AG09319 (cell line): Measurements from ENCODE around the gene RIT2.
"Not testable (repeated sequence)": the region's sequence is repeated elsewhere in the genome, so short reads cannot be mapped to it uniquely, and the experiment has no call there.

Experiments
- DNase-seq: peaks from one replicate; pipeline ENCODE4 v3.0.0-alpha.2; 2010; ENCODE audit warnings: low read depth; ENCODE audit errors: extremely low read depth
- CTCF ChIP-seq: IDR thresholded peaks from 2 replicates; pipeline ENCODE4 v1.5.1; 2011; ENCODE audit warnings: low read depth, mild to moderate bottlenecking, inconsistent platforms, low read length, moderate library complexity

Gene RIT2

GRCh38 chr18:42807887-42808286 lies 307.6 kb downstream of the RIT2 start:
- DNase-seq = no peak
- no peak for TF ChIP-seq CTCF

- TF ChIP-seq CTCF = no peak
Measured at GRCh38 chr18:42801706-42802105, 313.8 kb downstream of the RIT2 start.

DNA sequence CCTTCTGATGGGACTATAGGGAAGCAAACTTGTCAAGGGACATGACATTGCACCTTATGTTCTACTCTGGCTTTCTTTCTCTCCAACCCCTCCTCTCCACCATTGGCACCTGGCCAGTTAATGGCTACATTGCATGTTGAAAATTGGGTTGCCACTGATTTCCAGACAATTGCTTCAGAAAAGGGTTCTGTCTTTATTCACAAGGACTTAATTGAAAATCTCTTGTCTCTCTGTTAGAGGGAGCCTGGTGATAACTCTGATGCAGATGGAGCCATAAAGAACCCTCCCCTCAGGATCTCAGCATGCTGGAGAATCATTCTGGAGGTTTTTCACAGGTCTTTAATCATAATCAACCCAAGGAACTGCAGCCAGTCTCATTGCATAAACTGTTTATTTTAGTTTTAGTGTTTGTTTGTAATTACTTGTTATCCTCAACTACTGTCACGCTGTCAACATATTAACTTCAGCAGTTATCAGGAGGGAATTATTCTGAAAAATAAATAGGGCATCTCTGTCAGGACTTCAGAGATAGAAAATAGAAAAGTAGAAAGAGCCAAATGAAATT lies 316.8 kb downstream of the RIT2 start:
- no peak for TF ChIP-seq CTCF
- DNase-seq = no peak

More at GRCh38 chr18:42801706-42802105, 313.8 kb downstream of the RIT2 start:
- no peak for DNase-seq

DNA sequence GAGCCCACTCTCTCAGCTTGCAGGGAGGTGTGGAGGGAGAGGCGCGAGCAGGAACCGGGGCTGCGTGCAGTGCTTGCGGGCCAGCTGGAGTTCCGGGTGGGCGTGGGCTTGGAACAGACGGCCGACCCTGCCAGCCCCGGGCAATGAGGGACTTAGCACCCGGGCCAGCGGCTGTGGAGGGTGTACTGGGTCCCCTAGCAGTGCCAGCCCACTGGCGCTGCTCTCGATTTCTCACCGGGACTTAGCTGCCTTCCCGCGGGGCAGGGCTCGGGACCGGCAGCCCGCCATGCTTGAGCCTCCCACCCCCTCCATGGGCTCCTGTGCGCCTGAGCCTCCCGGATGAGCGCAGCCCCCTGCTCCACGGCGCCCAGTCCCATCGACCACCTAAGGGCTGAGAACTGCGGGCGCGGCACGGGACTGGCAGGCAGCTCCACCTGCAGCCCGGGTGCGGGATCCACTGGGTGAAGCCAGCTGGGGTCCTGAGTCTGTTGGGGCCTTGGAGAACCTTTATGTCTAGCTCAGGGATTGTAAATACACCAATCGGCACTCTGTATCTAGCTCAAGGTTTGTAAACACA lies 320.2 kb downstream of the RIT2 start:
- DNase-seq = not testable (repeated sequence)

GRCh38 chr18:42792731-42793130 lies 322.8 kb downstream of the RIT2 start:
- no peak for TF ChIP-seq CTCF
- no peak for DNase-seq

DNA sequence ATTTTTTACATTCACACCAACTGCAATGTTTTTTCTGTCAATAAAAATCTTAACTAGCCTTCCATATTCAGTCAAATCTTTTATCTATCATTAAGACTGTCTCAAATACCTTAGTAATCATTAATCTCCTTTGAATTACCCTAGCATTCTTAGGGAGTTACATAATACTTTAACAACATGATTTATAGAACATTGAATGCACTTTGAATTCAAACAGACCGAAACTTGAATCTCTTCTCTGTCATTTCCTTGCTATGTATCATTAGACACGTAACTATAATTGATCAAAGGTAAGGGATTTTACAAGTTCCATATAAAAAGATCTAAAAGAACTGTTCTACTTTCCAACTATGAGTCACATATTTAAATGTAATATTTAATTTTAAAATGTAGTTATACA lies 330.9 kb downstream of the RIT2 start:
- TF ChIP-seq CTCF = no peak
- DNase-seq = no peak

- no peak for DNase-seq
- no peak for TF ChIP-seq CTCF
Measured at GRCh38 chr18:42782929-42783328, 332.6 kb downstream of the RIT2 start.

DNA sequence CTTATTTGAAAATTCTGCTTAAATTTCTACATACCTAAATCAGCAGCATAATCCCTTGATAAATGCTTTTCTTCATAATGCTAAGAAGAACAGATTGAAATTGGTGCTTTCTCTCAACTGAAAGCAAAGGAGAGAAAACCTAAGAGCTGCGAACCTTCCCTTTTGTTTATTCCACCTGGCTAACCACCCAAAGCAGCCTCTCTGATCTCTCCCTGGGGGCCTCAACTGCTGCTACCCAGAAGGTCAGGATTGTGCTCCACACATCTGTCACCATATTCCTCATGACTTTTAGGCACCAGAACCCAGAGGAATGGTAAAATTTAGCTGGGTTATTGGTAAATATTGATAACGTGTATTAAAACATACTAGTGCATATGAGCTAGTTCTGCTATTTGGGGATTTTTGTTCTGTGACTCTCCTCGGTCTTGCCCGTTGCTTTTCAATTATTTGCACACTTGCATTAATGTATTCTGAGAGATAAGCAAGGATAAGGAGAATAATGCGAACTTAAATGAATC lies 334.1 kb downstream of the RIT2 start:
- TF ChIP-seq CTCF = no peak
- DNase-seq = no peak
